Large intestine (tissue), 3 donors: Measurements from ENCODE around the gene DNAH17. TPM values are rescaled to one million over a fixed set of nuclear protein-coding genes. Genes with fewer than 3 reads are reported as not detected.

Experiments used
- DNase-seq, 2 donors: peaks; one replicate each; pipeline versions ENCODE4 v3.0.0 to v3.0.0-alpha.2; 2013
- H3K27ac ChIP-seq: one replicate; pipeline ENCODE4 v1.5.1; 2013; ENCODE audit warnings: low read length
- H3K27me3 ChIP-seq: 2 replicates; pipeline ENCODE4 v1.6.1; 2013; ENCODE audit warnings: low read length; ENCODE audit not compliant: control insufficient read depth, insufficient read depth
- H3K36me3 ChIP-seq: 2 replicates; pipeline ENCODE4 v1.6.1; 2013; ENCODE audit warnings: low read length; ENCODE audit not compliant: control insufficient read depth, insufficient read depth
- H3K4me1 ChIP-seq: one replicate; pipeline ENCODE4 v1.6.1; 2013; ENCODE audit warnings: low read length; ENCODE audit not compliant: control insufficient read depth, insufficient read depth
- H3K4me3 ChIP-seq: one replicate; pipeline ENCODE4 v1.5.1; 2013; ENCODE audit warnings: low read length
- H3K9me3 ChIP-seq: one replicate; pipeline ENCODE4 v1.6.1; 2013; ENCODE audit warnings: mild to moderate bottlenecking, low read depth, low read length, moderate library complexity; ENCODE audit not compliant: control insufficient read depth
- WGBS: methylation state at CpG from one replicate; pipeline ENCODE4 v1.1.5; 2013; ENCODE audit warnings: low lambda C conversion rate; ENCODE audit not compliant: insufficient coverage; 5-methylcytosine and 5-hydroxymethylcytosine counted together
- polyA plus RNA-seq: library from polyadenylated mRNA; unstranded; fragments of 120-200 nt; gene quantifications from one replicate; pipeline ENCODE4 v1.2.1, GENCODE V29; 2013

Gene DNAH17
- polyA plus RNA-seq, 1 donor = 4.4 TPM

DNA sequence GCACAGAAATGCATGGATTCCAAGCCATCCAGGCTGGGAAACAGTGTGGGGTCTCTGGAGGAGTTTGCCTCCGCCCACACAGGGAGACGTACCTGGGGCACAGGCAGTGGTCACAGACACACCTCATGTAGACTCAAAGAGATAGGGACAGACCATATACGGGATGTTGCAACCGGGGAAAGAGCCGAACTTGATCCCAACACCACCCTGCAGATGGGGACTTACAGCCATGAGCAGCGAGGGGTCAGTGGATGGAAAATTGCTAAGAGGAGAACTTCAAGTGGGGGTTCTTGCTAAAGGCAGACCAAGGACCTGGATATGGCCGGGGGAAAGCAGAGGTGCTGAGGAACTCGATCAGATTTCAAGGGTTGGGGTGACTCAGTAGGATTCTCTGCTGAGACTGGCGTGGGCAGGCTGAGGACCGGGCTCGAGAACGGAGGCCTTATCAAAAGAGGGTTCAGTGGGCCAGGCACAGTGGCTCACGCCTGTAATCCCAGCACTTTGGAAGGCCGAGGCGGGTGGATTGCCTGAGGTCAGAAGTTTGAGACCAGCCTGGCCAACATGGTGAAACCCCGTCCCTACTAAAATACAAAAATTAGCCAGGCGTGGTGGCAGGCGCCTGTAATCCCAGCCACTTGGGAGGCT lies 12.0 kb upstream of the DNAH17 start:
- H3K27ac ChIP-seq = peak overlapping the region; percentile 79
- H3K27me3 ChIP-seq = no peaks in the 10 kb centered on the region
- no peak overlapping the region for H3K4me3 ChIP-seq
- H3K4me1 ChIP-seq = peaks cover 41% of the 10 kb centered on the region
- no peaks in the 10 kb centered on the region for H3K36me3 ChIP-seq
- H3K9me3 ChIP-seq = peaks cover 2% of the 10 kb centered on the region
- WGBS = no CpG with 5 or more reads among the region's 18 CpGs
- DNase-seq = peak; percentile 29 to 71

DNA sequence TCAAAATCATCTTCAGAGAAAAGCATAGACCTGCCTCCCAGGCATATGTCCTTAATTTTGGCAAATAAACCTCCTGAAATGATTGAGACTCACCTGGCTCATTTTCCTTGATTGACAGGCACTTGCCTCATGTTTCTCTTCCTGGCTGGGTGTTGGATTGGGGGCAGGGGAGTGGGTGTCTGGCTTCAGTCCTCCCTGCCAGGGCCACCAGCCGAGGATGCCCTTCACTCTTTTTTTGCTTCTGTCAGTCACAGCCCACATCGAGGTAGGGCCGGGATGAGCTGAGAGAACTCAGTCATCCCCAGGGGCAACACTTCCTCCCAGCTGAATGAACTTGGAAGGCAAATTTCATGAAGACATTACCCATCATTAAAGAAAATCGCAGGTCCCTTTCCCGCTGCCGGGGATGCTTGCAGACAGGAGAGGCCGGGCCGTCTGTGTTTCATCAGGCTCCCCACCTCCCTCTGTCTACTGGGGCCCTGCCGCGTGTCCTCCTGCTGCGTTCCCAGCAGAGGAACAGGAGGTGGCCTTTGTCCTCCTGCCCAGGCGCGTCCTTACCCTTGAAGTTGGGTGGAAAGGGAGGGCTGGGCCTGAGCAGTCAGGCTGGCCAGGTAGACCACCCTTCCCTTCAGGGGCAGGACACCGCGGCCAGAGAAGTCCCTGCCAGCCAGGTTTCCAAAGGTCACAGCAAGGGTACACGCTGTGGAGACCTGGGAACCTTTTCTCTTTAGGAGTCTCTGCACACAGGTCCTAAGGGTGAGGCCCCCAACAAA lies 11.2 kb upstream of the DNAH17 start:
- peak overlapping the region; percentile 79 for H3K27ac ChIP-seq
- peak; percentile 73 to 88 for DNase-seq
- no peak overlapping the region for H3K4me3 ChIP-seq
- no peaks in the 10 kb centered on the region for H3K36me3 ChIP-seq
- H3K4me1 ChIP-seq = peaks cover 34% of the 10 kb centered on the region
- peaks cover 2% of the 10 kb centered on the region for H3K9me3 ChIP-seq
- WGBS = no CpG with 5 or more reads among the region's 16 CpGs
- no peaks in the 10 kb centered on the region for H3K27me3 ChIP-seq

DNA sequence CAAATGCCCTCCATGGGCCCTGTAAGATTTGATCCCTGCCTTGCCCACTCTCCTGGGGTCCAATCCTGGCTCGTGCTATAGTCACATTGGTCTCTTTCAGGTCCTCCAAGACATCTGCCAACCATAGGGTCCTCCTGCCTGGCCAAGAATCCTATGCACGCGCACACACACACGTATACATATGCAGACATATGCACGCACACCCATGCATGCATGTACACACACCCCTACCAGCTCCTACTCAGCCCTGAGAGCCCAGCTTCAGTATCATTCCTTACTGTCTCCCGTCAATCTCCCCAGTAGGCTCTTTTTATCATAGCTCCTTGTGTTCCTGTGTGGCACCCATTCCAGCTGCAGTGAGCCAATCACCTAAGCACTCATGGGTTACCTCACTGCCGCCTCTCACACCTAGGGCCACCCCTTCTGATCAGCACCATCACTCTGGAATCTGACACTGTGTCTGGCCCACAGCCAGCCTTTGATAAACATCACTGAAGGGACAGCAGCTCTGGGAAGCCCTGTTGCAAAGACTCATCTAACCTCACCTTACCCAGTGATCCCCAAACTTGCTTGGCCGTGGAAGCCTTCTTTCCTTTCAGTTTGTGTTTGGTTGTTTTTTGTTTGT lies 7.9 kb upstream of the DNAH17 start:
- H3K27ac ChIP-seq = no peak overlapping the region
- H3K9me3 ChIP-seq = peaks cover 2% of the 10 kb centered on the region
- peaks cover 12% of the 10 kb centered on the region for H3K4me1 ChIP-seq
- WGBS = 100% methylated on average over 1 of the region's 8 CpGs
- H3K36me3 ChIP-seq = no peaks in the 10 kb centered on the region
- H3K4me3 ChIP-seq = no peak overlapping the region
- H3K27me3 ChIP-seq = no peaks in the 10 kb centered on the region
- DNase-seq = no peak

DNA sequence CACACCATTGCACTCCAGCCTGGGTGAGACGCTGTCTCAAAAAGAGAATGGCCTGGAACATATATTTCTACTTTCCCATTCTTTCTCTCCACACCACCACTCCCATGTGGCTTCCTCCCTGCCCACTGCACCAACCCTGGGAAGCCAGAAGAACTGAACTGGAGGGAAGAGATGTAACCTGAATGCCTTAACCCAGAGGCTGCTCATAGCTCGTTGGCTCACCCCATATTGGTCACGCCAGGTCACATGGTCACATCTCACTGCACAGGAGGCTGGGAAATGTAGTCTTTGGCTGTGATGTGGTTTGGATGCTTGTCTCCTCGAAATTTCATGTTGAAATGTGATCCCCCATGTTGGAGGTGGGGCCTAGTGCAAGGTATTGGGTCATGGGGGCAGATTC lies 5.9 kb upstream of the DNAH17 start:
- Histone ChIP-seq H3K36me3 (no peaks in the 10 kb centered on the region), H3K4me1 (peaks cover under 1% of the 10 kb centered on the region), H3K27ac (no peak overlapping the region), H3K4me3 (no peak overlapping the region), H3K9me3 (no peaks in the 10 kb centered on the region), H3K27me3 (no peaks in the 10 kb centered on the region)
- DNase-seq = no peak
- no CpG with 5 or more reads among the region's 4 CpGs for WGBS

- no peak overlapping the region for H3K4me3 ChIP-seq
- WGBS = no CpG with 5 or more reads among the region's 5 CpGs
- H3K4me1 ChIP-seq = no peaks in the 10 kb centered on the region
- H3K27ac ChIP-seq = no peak overlapping the region
- no peaks in the 10 kb centered on the region for H3K9me3 ChIP-seq
- no peaks in the 10 kb centered on the region for H3K27me3 ChIP-seq
- DNase-seq = no peak
- H3K36me3 ChIP-seq = no peaks in the 10 kb centered on the region
Measured at GRCh38 chr17:78581304-78581703, 4.1 kb upstream of the DNAH17 start.

- Histone ChIP-seq H3K4me1 (no peaks in the 10 kb centered on the region), H3K4me3 (no peak overlapping the region), H3K27me3 (no peaks in the 10 kb centered on the region), H3K9me3 (no peaks in the 10 kb centered on the region), H3K27ac (no peak overlapping the region), H3K36me3 (no peaks in the 10 kb centered on the region)
- DNase-seq = no peak
- WGBS = no CpG with 5 or more reads among the region's 9 CpGs
Measured at GRCh38 chr17:78580277-78580804, 3.1 kb upstream of the DNAH17 start.

- no peaks in the 10 kb centered on the region for H3K9me3 ChIP-seq
- no peak overlapping the region for H3K4me3 ChIP-seq
- H3K4me1 ChIP-seq = no peaks in the 10 kb centered on the region
- H3K27me3 ChIP-seq = no peaks in the 10 kb centered on the region
- H3K36me3 ChIP-seq = no peaks in the 10 kb centered on the region
- no peak overlapping the region for H3K27ac ChIP-seq
- WGBS = no CpG with 5 or more reads among the region's 23 CpGs
- DNase-seq = no peak
Measured at GRCh38 chr17:78576389-78577112, 645 bp downstream of the DNAH17 start.

DNA sequence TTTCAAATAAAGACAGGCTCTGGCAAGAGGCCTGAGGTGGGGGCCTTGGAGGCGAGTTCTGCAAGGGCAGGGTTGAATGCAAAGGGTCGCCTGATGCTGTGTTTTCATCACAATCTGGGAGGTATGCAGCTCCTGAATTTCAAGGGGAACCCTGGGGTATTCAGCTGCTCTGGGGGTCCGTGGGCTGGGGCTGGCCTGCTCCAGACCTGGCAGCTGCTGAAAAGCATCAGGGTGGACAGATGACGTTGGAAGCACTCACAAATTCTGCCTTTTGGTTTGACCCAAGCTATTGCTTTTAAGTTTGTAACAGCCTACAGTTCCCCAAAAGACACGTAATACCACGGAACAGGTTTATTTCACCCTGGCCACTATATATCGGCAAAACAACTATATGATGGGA lies 1.3 kb downstream of the DNAH17 start:
- no peak for DNase-seq
- H3K27me3 ChIP-seq = no peaks in the 10 kb centered on the region
- H3K4me3 ChIP-seq = no peak overlapping the region
- no CpG with 5 or more reads among the region's 7 CpGs for WGBS
- no peaks in the 10 kb centered on the region for H3K4me1 ChIP-seq
- no peaks in the 10 kb centered on the region for H3K36me3 ChIP-seq
- H3K9me3 ChIP-seq = no peaks in the 10 kb centered on the region
- no peak overlapping the region for H3K27ac ChIP-seq

DNA sequence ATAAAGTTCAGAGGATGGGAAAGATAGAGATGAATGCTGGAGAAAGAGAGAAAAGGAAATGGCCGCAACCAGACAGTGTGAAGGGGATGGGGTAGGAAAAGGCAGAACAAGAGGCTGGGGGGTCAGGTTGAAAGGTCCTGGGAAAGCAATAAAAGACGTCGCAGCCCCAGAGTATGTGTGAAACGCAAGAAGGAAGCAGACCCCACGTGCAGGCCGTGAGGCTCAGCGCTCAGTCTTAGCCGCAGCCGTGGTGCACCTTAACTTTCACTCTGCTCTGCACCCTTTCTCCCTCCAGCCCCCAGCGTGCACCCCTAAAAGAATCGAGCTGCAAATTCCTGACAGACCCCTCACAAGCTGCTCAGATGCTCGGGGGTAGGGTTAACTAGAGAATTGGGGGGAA lies 1.9 kb downstream of the DNAH17 start:
- H3K4me3 ChIP-seq = no peak overlapping the region
- H3K4me1 ChIP-seq = no peaks in the 10 kb centered on the region
- no peak for DNase-seq
- H3K36me3 ChIP-seq = no peaks in the 10 kb centered on the region
- no peak overlapping the region for H3K27ac ChIP-seq
- H3K9me3 ChIP-seq = no peaks in the 10 kb centered on the region
- WGBS = 100% methylated on average over 1 of the region's 12 CpGs
- H3K27me3 ChIP-seq = no peaks in the 10 kb centered on the region

- H3K9me3 ChIP-seq = no peaks in the 10 kb centered on the region
- H3K36me3 ChIP-seq = no peaks in the 10 kb centered on the region
- no CpG with 5 or more reads among the region's 8 CpGs for WGBS
- no peak overlapping the region for H3K4me3 ChIP-seq
- no peaks in the 10 kb centered on the region for H3K27me3 ChIP-seq
- no peak for DNase-seq
- no peak overlapping the region for H3K27ac ChIP-seq
- no peaks in the 10 kb centered on the region for H3K4me1 ChIP-seq
Measured at GRCh38 chr17:78573955-78574354, 3.2 kb downstream of the DNAH17 start.
